ENCODE data around the gene IFNGR2. TPM values are rescaled to one million over a fixed set of nuclear protein-coding genes. Genes with fewer than 3 reads are reported as not detected.

The IFNGR2 gene
- polyA plus RNA-seq, 1 donor (not counting 4 experiments of a cell fraction or from before 2014, with no cell fraction given): 94.3 TPM

DNA sequence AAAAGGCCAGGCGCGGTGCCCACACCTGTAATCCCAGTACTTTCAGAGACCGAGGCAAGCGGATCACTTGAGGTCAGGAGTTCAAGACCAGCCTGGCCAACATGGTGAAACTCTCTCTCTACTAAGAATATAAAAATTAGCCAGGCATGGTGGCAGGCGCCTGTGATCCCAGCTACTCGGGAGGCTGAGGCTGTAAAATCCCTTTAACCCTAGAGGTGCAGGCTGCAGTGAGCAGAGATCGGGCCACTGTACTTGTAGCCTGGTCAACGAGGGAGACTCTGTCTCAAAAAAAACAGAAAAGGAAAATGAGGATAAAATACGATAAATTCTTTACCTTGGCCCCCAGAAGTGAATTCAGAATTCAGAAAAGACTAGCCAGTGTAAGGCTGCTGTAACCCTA is 75.0 kb downstream of the IFNGR2 start:
- H3K79me2 ChIP-seq (ENCODE audit: control insufficient read depth, insufficient read depth, low read length): peaks cover 36% of the 10 kb centered on the region
- no peaks in the 10 kb centered on the region for H4K20me1 ChIP-seq (ENCODE audit: control insufficient read depth, extremely low read depth, insufficient read depth, low read length)
- H3K4me2 ChIP-seq (ENCODE audit: control insufficient read depth, extremely low read depth, insufficient read depth, low read depth, low read length): peak overlapping the region; percentile 94
- dilution Hi-C loops (cut with MboI; ENCODE audit: extremely low pct_ligation_motif_present, low sequenced_read_pairs): no loop called here
- H2AFZ ChIP-seq (ENCODE audit: control insufficient read depth, low read length): peak overlapping the region; percentile 87
- no peaks in the 10 kb centered on the region for H3K36me3 ChIP-seq (ENCODE audit: control insufficient read depth in 2 of 2, extremely low read depth in 1 of 2, insufficient read depth in 2 of 2, low read length in 2 of 2)
- H3K4me1 ChIP-seq (ENCODE audit: control insufficient read depth, extremely low read depth, insufficient read depth, low read length): peaks cover 8% of the 10 kb centered on the region
- peak overlapping the region; percentile 91 for H3K9ac ChIP-seq (ENCODE audit: control insufficient read depth, extremely low read depth, insufficient read depth, low read length)
- peak overlapping the region; percentile 83 for H3K27ac ChIP-seq (ENCODE audit: control insufficient read depth, insufficient read depth, low read length)
- TF ChIP-seq, protein P1, sequence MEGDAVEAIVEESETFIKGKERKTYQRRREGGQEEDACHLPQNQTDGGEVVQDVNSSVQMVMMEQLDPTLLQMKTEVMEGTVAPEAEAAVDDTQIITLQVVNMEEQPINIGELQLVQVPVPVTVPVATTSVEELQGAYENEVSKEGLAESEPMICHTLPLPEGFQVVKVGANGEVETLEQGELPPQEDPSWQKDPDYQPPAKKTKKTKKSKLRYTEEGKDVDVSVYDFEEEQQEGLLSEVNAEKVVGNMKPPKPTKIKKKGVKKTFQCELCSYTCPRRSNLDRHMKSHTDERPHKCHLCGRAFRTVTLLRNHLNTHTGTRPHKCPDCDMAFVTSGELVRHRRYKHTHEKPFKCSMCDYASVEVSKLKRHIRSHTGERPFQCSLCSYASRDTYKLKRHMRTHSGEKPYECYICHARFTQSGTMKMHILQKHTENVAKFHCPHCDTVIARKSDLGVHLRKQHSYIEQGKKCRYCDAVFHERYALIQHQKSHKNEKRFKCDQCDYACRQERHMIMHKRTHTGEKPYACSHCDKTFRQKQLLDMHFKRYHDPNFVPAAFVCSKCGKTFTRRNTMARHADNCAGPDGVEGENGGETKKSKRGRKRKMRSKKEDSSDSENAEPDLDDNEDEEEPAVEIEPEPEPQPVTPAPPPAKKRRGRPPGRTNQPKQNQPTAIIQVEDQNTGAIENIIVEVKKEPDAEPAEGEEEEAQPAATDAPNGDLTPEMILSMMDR (optimal IDR thresholded peaks at IDR 0.05 in 1 of 3, IDR thresholded peaks at IDR 0.05 in 1 of 3, conservative IDR thresholded peaks at IDR 0.05 in 1 of 3; ENCODE audit: extremely low read depth in 1 of 3, insufficient read depth in 2 of 3, low read length in 3 of 3): no peak
- no peak for TF ChIP-seq EZH2 (IDR thresholded peaks at IDR 0.05; ENCODE audit: low read length)
- FAIRE-seq: no peak
- peak overlapping the region; percentile 90 to 98 (median 94) for H3K4me3 ChIP-seq (ENCODE audit: control insufficient read depth in 2 of 3, extremely low read depth in 1 of 3, insufficient read depth in 2 of 3, low read depth in 1 of 3, low read length in 3 of 3)
- no peak for DNase-seq (ENCODE audit: low read depth, low spot score)
- H3K27me3 ChIP-seq (ENCODE audit: control insufficient read depth, extremely low read depth, insufficient read depth, low read length): no peaks in the 10 kb centered on the region
- H3K9me3 ChIP-seq (ENCODE audit: control insufficient read depth, low read depth, low read length): no peaks in the 10 kb centered on the region
- H3K9me1 ChIP-seq (ENCODE audit: control insufficient read depth, extremely low read depth, insufficient read depth, low read length): no peaks in the 10 kb centered on the region

DNA sequence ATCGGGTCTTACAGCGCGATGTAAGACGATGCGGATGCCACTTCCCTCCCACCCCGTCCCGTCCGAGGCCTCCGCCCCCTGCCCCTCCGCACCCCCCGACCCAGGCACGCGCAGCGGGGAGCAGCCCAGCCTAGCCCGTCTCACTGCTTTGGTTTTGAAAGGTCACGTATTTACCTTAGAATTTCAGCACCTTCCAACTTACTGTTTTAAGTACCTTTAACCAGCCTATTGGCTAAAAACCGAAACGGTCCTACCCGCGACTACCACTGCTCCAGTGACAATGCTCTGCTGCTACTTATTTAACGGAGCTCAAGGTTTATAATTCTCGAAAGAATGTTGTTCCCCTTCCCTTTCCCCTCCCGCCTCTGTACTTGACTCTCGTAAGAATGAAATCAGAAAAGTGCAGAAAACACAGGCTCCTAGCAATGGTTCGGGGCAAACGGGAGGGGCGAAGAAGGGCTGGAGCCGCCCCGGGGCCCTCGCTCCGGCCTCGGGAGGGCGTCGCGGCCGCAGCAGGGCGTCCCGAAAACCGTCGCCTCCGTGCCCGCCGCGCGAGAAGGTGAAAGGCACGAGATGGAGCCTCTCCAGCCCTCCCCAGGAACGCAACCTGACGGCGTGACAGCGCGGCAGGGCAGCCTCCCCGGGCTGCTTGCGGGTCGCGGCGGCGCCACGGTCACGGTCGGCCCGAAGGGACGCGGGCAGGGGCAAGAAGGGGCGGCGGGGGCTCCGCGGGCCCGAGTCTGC is 75.9 kb downstream of the IFNGR2 start:
- no peaks in the 10 kb centered on the region for H3K9me3 ChIP-seq (ENCODE audit: control insufficient read depth, low read depth, low read length)
- H3K27ac ChIP-seq (ENCODE audit: control insufficient read depth, insufficient read depth, low read length): peak overlapping the region; percentile 83
- H3K4me3 ChIP-seq (ENCODE audit: control insufficient read depth in 2 of 3, extremely low read depth in 1 of 3, insufficient read depth in 2 of 3, low read depth in 1 of 3, low read length in 3 of 3): peak overlapping the region; percentile 90 to 98 (median 94)
- peaks cover 30% of the 10 kb centered on the region for H3K79me2 ChIP-seq (ENCODE audit: control insufficient read depth, insufficient read depth, low read length)
- no peaks in the 10 kb centered on the region for H3K27me3 ChIP-seq (ENCODE audit: control insufficient read depth, extremely low read depth, insufficient read depth, low read length)
- H3K4me1 ChIP-seq (ENCODE audit: control insufficient read depth, extremely low read depth, insufficient read depth, low read length): peaks cover 8% of the 10 kb centered on the region
- H3K9ac ChIP-seq (ENCODE audit: control insufficient read depth, extremely low read depth, insufficient read depth, low read length): peak overlapping the region; percentile 91
- dilution Hi-C loops (cut with MboI; ENCODE audit: extremely low pct_ligation_motif_present, low sequenced_read_pairs): no loop called here
- no peaks in the 10 kb centered on the region for H3K9me1 ChIP-seq (ENCODE audit: control insufficient read depth, extremely low read depth, insufficient read depth, low read length)
- peak overlapping the region; percentile 94 for H3K4me2 ChIP-seq (ENCODE audit: control insufficient read depth, extremely low read depth, insufficient read depth, low read depth, low read length)
- H2AFZ ChIP-seq (ENCODE audit: control insufficient read depth, low read length): peak overlapping the region; percentile 87
- FAIRE-seq: no peak
- no peaks in the 10 kb centered on the region for H4K20me1 ChIP-seq (ENCODE audit: control insufficient read depth, extremely low read depth, insufficient read depth, low read length)
- no peak for DNase-seq (ENCODE audit: low read depth, low spot score)
- no peaks in the 10 kb centered on the region for H3K36me3 ChIP-seq (ENCODE audit: control insufficient read depth in 2 of 2, extremely low read depth in 1 of 2, insufficient read depth in 2 of 2, low read length in 2 of 2)
- TF ChIP-seq, protein P1 (optimal IDR thresholded peaks at IDR 0.05 in 1 of 3, IDR thresholded peaks at IDR 0.05 in 1 of 3, conservative IDR thresholded peaks at IDR 0.05 in 1 of 3; ENCODE audit: extremely low read depth in 1 of 3, insufficient read depth in 2 of 3, low read length in 3 of 3): peak in 1 of 3 experiments; percentile 17
- no peak for TF ChIP-seq EZH2 (IDR thresholded peaks at IDR 0.05; ENCODE audit: low read length)
